ENCODE measurements around the gene SLC25A29. TPM values are rescaled to one million over a fixed set of nuclear protein-coding genes. Genes with fewer than 3 reads are reported as not detected.

Gene SLC25A29
- total and polyA plus RNA-seq, 2 of the 8 experiments (the other 6 are each of a cell fraction or from before 2014, with no cell fraction given): 135 to 177 TPM

- TF ChIP-seq KDM4A (IDR thresholded peaks at IDR 0.05; ENCODE audit: low read depth, low read length, severe bottlenecking): no peak
- TF ChIP-seq TBP (IDR thresholded peaks at IDR 0.05; ENCODE audit: low read depth, low read length): no peak
- no peak for TF ChIP-seq ZNF274 (IDR thresholded peaks at IDR 0.05; ENCODE audit: borderline replicate concordance, extremely low read depth, low read length)
- TF ChIP-seq NANOG (IDR thresholded peaks at IDR 0.05; ENCODE audit: insufficient read depth, low read depth, low read length, poor library complexity, severe bottlenecking): no peak
- TF ChIP-seq GTF2F1 (IDR thresholded peaks at IDR 0.05; ENCODE audit: borderline replicate concordance, low read depth, low read length): no peak
- no peak for TF ChIP-seq SIN3A (conservative IDR thresholded peaks at IDR 0.05 in 1 of 2, IDR thresholded peaks at IDR 0.05 in 1 of 2; ENCODE audit: low read depth in 1 of 2, low read length in 2 of 2)
- no peak for TF ChIP-seq HDAC2 (IDR thresholded peaks at IDR 0.05; ENCODE audit: borderline replicate concordance in 1 of 2, low read depth in 2 of 2, low read length in 2 of 2)
- TF ChIP-seq CEBPB (IDR thresholded peaks at IDR 0.05; ENCODE audit: low read depth, low read length): no peak
Observed at GRCh38 chr14:100340423-100340813, 34.2 kb upstream of the SLC25A29 start (continued).

Data from H1 (cell line).